H1 (cell line): ENCODE measurements around the gene GTF2H2C_2.
"Not testable (repeated sequence)": the region's sequence is repeated elsewhere in the genome, so short reads cannot be mapped to it uniquely, and the experiment has no call there.

Experiments used
- CTCF ChIA-PET: fragments of 300-600 bp; sonication (Branson Sonifier 250); formaldehyde crosslinking; loops from one replicate; lab custom pipeline; 2021; ENCODE audit not compliant: partially characterized antibody; lab: Charles Lee
- POLR2A ChIA-PET: fragments of 300-600 bp; sonication (Branson Sonifier 250); formaldehyde crosslinking; loops from one replicate; lab custom pipeline; 2021; ENCODE audit warnings: inconsistent platforms; ENCODE audit not compliant: partially characterized antibody; lab: Charles Lee
- DNase-seq, 2 experiments: peaks; one replicate each; pipeline versions ENCODE4 v3.0.0 to v3.0.0-alpha.2; 2010 to 2022; ENCODE audit warnings: low spot score in 2 of 2, low read depth in 1 of 2, mixed read lengths in 1 of 2
- FAIRE-seq: peaks from 2 replicates; lab custom pipeline; 2011; peaks lifted over from hg19 to GRCh38; lab: Jason Lieb, UNC
- H2AFZ ChIP-seq: 2 replicates; pipeline ENCODE4 v1.8.1; 2012; ENCODE audit warnings: low read length, inconsistent platforms
- H2AK5ac ChIP-seq: 2 replicates; pipeline ENCODE4 v1.6.1; 2013; ENCODE audit warnings: low read depth, low read length
- H2BK120ac ChIP-seq: replicated peaks from 2 replicates; pipeline ENCODE3; 2013; ENCODE audit warnings: low read depth, low read length, inconsistent platforms
- H2BK12ac ChIP-seq: 2 replicates; pipeline ENCODE4 v1.6.1; 2013; ENCODE audit warnings: low read depth, low read length
- H2BK15ac ChIP-seq: 2 replicates; pipeline ENCODE4 v1.6.1; 2013; ENCODE audit warnings: low read length
- H2BK20ac ChIP-seq: 2 replicates; pipeline ENCODE4 v1.6.1; 2013; ENCODE audit warnings: low read length
- H2BK5ac ChIP-seq: 2 replicates; pipeline ENCODE4 v1.6.1; 2013; ENCODE audit warnings: low read depth, low read length
- H3K14ac ChIP-seq: 2 replicates; pipeline ENCODE4 v1.6.1; 2013; ENCODE audit warnings: inconsistent platforms; ENCODE audit not compliant: insufficient read length
- H3K18ac ChIP-seq: 2 replicates; pipeline ENCODE4 v1.6.1; 2013; ENCODE audit warnings: low read length; ENCODE audit errors: extremely low read depth
- H3K23ac ChIP-seq: 2 replicates; pipeline ENCODE4 v1.6.1; 2013; ENCODE audit warnings: inconsistent platforms; ENCODE audit not compliant: insufficient read length
- H3K23me2 ChIP-seq: 2 replicates; pipeline ENCODE4 v1.6.1; 2013; ENCODE audit warnings: low read depth, low read length
- H3K27ac ChIP-seq: 2 replicates; pipeline ENCODE4 v1.6.1; 2011; ENCODE audit warnings: low read depth, low read length, inconsistent platforms
- H3K27me3 ChIP-seq, 4 experiments: replicated peaks in 1 of 4; 1 replicate in 1 of 4; 2 replicates in 3 of 4; pipeline versions ENCODE4 v1.6.1 to v1.8.1; 2011 to 2013; ENCODE audit warnings: low read length in 3 of 4, mild to moderate bottlenecking in 3 of 4, inconsistent platforms in 2 of 4, mixed read lengths in 2 of 4, moderate library complexity in 1 of 4; ENCODE audit not compliant: control insufficient read depth in 3 of 4, insufficient read depth in 3 of 4; ENCODE audit errors: extremely low read depth in 1 of 4
- H3K36me3 ChIP-seq, 4 experiments: 2 replicates each; pipeline versions ENCODE4 v1.6.1 to v1.8.1; 2011 to 2013; ENCODE audit warnings: mild to moderate bottlenecking in 4 of 4, low read length in 3 of 4, moderate library complexity in 2 of 4, control low read depth in 1 of 4, inconsistent platforms in 1 of 4; ENCODE audit not compliant: insufficient read depth in 4 of 4, control insufficient read depth in 2 of 4
- H3K4ac ChIP-seq: replicated peaks from 2 replicates; pipeline ENCODE3; 2013; ENCODE audit warnings: low read length, low read depth, mixed read lengths, inconsistent platforms; ENCODE audit not compliant: insufficient read length
- H3K4me1 ChIP-seq, 4 experiments: replicated peaks in 1 of 4; 1 replicate in 1 of 4; 2 replicates in 3 of 4; pipeline versions ENCODE4 v1.6.1 to v1.8.1; 2011 to 2013; ENCODE audit warnings: low read length in 3 of 4, inconsistent platforms in 2 of 4, mixed read lengths in 1 of 4; ENCODE audit not compliant: insufficient read depth in 4 of 4, control insufficient read depth in 3 of 4
- H3K4me2 ChIP-seq, 2 experiments: 2 replicates each; pipeline versions ENCODE4 v1.6.1 to v1.8.1; 2011 to 2013; ENCODE audit warnings: low read depth in 2 of 2, low read length in 2 of 2, control low read depth in 1 of 2, inconsistent platforms in 1 of 2, mild to moderate bottlenecking in 1 of 2; ENCODE audit not compliant: insufficient read depth in 1 of 2
- H3K4me3 ChIP-seq, 4 experiments: fragments of 200-600, 300-600 bp in 1 of 4; sonication (generic), shearing (Covaris generic), sonication (Bioruptor Twin) in 1 of 4; 2 replicates each; pipeline versions ENCODE4 v1.5.1 to v1.8.1; 2011 to 2016; ENCODE audit warnings: low read length in 4 of 4, low read depth in 3 of 4, control low read depth in 2 of 4, inconsistent platforms in 2 of 4, mild to moderate bottlenecking in 2 of 4, mixed read lengths in 1 of 4, moderate library complexity in 1 of 4; ENCODE audit not compliant: insufficient read depth in 2 of 4; ENCODE audit errors: extremely low read depth in 1 of 4
- H3K56ac ChIP-seq: replicated peaks from 2 replicates; pipeline ENCODE3; 2013; ENCODE audit warnings: low read depth, mild to moderate bottlenecking, mixed read lengths, low read length, inconsistent platforms; ENCODE audit not compliant: insufficient read length
- H3K79me1 ChIP-seq: 2 replicates; pipeline ENCODE4 v1.6.1; 2013; ENCODE audit warnings: low read depth, low read length, control low read depth
- H3K79me2 ChIP-seq, 2 experiments: 2 replicates each; pipeline versions ENCODE4 v1.6.1 to v1.8.1; 2012 to 2013; ENCODE audit warnings: low read length in 2 of 2, mild to moderate bottlenecking in 2 of 2, inconsistent platforms in 1 of 2; ENCODE audit not compliant: insufficient read depth in 2 of 2, control insufficient read depth in 1 of 2
- H3K9ac ChIP-seq, 4 experiments: replicated peaks in 1 of 4; 1 replicate in 1 of 4; 2 replicates in 3 of 4; pipeline versions ENCODE4 v1.6.1 to v1.8.1; 2011 to 2013; ENCODE audit warnings: low read depth in 3 of 4, low read length in 3 of 4, control low read depth in 2 of 4, mild to moderate bottlenecking in 2 of 4, moderate library complexity in 2 of 4, inconsistent platforms in 1 of 4; ENCODE audit errors: extremely low read depth in 1 of 4
- H3K9me3 ChIP-seq, 2 experiments: 2 replicates each; pipeline versions ENCODE4 v1.6.1 to v1.8.1; 2012 to 2013; ENCODE audit warnings: mild to moderate bottlenecking in 2 of 2, moderate library complexity in 2 of 2, control low read depth in 1 of 2, inconsistent platforms in 1 of 2, low read depth in 1 of 2, low read length in 1 of 2, mixed read lengths in 1 of 2; ENCODE audit not compliant: insufficient read depth in 2 of 2
- H4K20me1 ChIP-seq, 2 experiments: replicated peaks in 1 of 2; 2 replicates each; pipeline versions ENCODE3 to v1.8.1; 2011 to 2013; ENCODE audit warnings: inconsistent platforms in 2 of 2, low read length in 2 of 2, mild to moderate bottlenecking in 1 of 2; ENCODE audit not compliant: insufficient read depth in 2 of 2, control insufficient read depth in 1 of 2
- H4K5ac ChIP-seq: 2 replicates; pipeline ENCODE4 v1.6.1; 2013; ENCODE audit warnings: low read length, low read depth, mixed read lengths, inconsistent platforms; ENCODE audit not compliant: insufficient read length
- H4K8ac ChIP-seq: 2 replicates; pipeline ENCODE4 v1.8.0; 2013; ENCODE audit warnings: mild to moderate bottlenecking, moderate library complexity, low read length, inconsistent platforms; ENCODE audit not compliant: insufficient read depth; ENCODE audit errors: extremely low read depth
- H4K91ac ChIP-seq: replicated peaks from 2 replicates; pipeline ENCODE3; 2013; ENCODE audit warnings: low read length, mixed read lengths, inconsistent platforms; ENCODE audit not compliant: insufficient read length
- WGBS, 2 experiments: shearing (Covaris generic) in 1 of 2; methylation state at CpG; one replicate each; pipeline versions ENCODE4 v1.1.6 to v1.1.7; 2013 to 2015; ENCODE audit warnings: low lambda C conversion rate in 2 of 2, mixed read lengths in 2 of 2, inconsistent platforms in 1 of 2, low coverage in 1 of 2, missing lambda C conversion rate in 1 of 2; ENCODE audit not compliant: insufficient replicate concordance in 2 of 2, insufficient coverage in 1 of 2, insufficient read length in 1 of 2; ENCODE audit errors: extremely low coverage in 1 of 2, missing lambda C conversion rate in 1 of 2; 5-methylcytosine and 5-hydroxymethylcytosine counted together

GTF2H2C_2 gene

DNA sequence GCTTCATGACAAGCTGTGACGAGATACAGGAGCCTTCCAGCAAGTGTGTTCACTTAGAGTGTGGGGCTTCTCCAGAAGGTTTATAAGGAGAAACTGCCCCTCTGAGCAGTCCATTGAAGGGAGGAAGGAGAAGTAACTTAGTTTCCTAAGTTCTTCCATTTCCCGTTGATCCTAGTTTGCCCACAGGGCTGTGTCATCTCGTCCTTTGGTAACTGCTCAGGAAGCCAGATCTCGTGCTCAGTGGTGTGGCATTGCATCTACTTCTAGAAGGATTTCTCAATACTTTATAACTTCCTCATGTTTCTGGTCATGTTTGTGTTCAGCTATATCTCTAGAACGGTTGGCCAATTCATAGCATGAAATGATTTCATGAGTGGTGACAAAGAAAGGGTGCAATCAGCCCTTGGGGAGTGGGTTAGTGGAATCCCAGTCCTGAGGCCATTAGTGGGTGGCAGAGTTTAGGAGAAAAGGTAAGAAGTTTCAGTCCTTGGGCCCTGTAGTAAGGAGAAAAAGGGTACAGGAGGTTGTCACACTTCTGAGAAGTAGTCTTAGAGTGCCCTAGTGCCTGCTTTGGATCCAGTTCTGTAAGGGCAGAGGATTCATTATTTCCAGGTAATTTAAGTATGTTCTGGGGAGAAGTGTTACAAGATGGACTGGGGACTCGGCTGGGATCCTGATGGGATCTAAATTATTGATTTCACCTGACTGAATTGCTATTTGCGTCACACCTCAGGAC is 36.2 kb downstream of the GTF2H2C_2 start:
- H3K9me3 ChIP-seq, H3K36me3 ChIP-seq, H3K9ac ChIP-seq, H4K20me1 ChIP-seq, H3K79me2 ChIP-seq, H3K4me3 ChIP-seq, H2BK15ac ChIP-seq, H2BK12ac ChIP-seq, H4K8ac ChIP-seq, CTCF ChIA-PET, H2AFZ ChIP-seq, H4K91ac ChIP-seq, H3K14ac ChIP-seq, H3K23me2 ChIP-seq, H3K18ac ChIP-seq, H2BK5ac ChIP-seq, H2AK5ac ChIP-seq, H4K5ac ChIP-seq, H3K79me1 ChIP-seq, H3K56ac ChIP-seq, H3K27me3 ChIP-seq, H2BK120ac ChIP-seq, POLR2A ChIA-PET, H3K23ac ChIP-seq, DNase-seq, H2BK20ac ChIP-seq, H3K27ac ChIP-seq, H3K4ac ChIP-seq, FAIRE-seq, H3K4me1 ChIP-seq, H3K4me2 ChIP-seq: not testable (repeated sequence)
- WGBS, 2 experiments = no CpG with 5 or more reads among the region's 7 CpGs

DNA sequence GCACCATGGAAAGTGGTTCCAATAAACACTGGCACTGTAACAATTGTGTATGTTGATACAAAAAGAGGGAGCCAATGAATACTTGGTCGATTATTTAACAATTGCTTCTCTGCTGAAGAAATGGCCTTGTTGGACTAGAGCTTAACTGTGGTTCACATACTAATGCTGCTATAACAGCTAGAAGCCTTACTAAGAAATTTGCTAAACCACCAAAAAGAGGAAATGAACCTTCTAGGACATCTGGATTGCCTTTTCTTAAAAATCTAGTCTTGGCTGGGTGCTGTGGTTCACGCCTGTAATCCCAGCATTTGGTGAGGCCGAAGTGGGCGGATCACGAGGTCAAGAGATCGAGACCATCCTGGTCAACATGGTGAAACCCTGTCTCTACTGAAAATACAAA is 41.9 kb downstream of the GTF2H2C_2 start:
- H3K9ac ChIP-seq, H3K36me3 ChIP-seq, H3K4me2 ChIP-seq, H3K79me2 ChIP-seq, H3K4me1 ChIP-seq, H2BK12ac ChIP-seq, H4K5ac ChIP-seq, H3K27ac ChIP-seq, H2BK120ac ChIP-seq, H3K56ac ChIP-seq, H2BK5ac ChIP-seq, H2BK20ac ChIP-seq, H3K23me2 ChIP-seq, H3K9me3 ChIP-seq, H2AFZ ChIP-seq, H4K20me1 ChIP-seq, H4K8ac ChIP-seq, H4K91ac ChIP-seq, H2BK15ac ChIP-seq, H3K79me1 ChIP-seq, FAIRE-seq, H3K18ac ChIP-seq, H3K23ac ChIP-seq, DNase-seq, H2AK5ac ChIP-seq, H3K27me3 ChIP-seq, CTCF ChIA-PET, POLR2A ChIA-PET, H3K14ac ChIP-seq, H3K4ac ChIP-seq, H3K4me3 ChIP-seq: not testable (repeated sequence)
- no CpG with 5 or more reads among the region's 6 CpGs for WGBS, 2 experiments
